GM06990 (cell line): Measurements from ENCODE around the gene MYO9A.

Source experiments
- DNase-seq: peaks from one replicate; pipeline ENCODE4 v3.0.0-alpha.2; 2011; ENCODE audit not compliant: insufficient read length; ENCODE audit errors: extremely low read depth
- H3K27me3 ChIP-seq: replicated peaks from 2 replicates; pipeline ENCODE4 v1.6.0; 2011; ENCODE audit warnings: low read length; ENCODE audit not compliant: control insufficient read depth, insufficient read depth
- H3K36me3 ChIP-seq: 2 replicates; pipeline ENCODE4 v1.5.1; 2011; ENCODE audit warnings: low read length; ENCODE audit not compliant: control insufficient read depth, insufficient read depth
- H3K4me3 ChIP-seq: replicated peaks from 2 replicates; pipeline ENCODE4 v1.5.1; 2011; ENCODE audit warnings: low read depth, mild to moderate bottlenecking, control low read depth, low read length
- CTCF ChIP-seq: IDR thresholded peaks from 2 replicates; pipeline ENCODE4 v1.5.1; 2011; ENCODE audit warnings: low read length, control low read depth, mild to moderate bottlenecking, inconsistent platforms; ENCODE audit not compliant: insufficient read depth, poor library complexity, severe bottlenecking

The MYO9A gene

GRCh38 chr15:71813723-71814470 is 304.1 kb downstream of the MYO9A start:
- Histone ChIP-seq H3K4me3 (no peak overlapping the region), H3K36me3 (no peaks in the 10 kb centered on the region), H3K27me3 (no peaks in the 10 kb centered on the region)
- DNase-seq = no peak
- TF ChIP-seq CTCF = no peak

- no peak for TF ChIP-seq CTCF
- Histone ChIP-seq H3K36me3 (no peaks in the 10 kb centered on the region), H3K4me3 (no peak overlapping the region), H3K27me3 (no peaks in the 10 kb centered on the region)
- no peak for DNase-seq
Observed at GRCh38 chr15:71812966-71813722, 304.8 kb downstream of the MYO9A start.

- Histone ChIP-seq H3K27me3 (no peaks in the 10 kb centered on the region), H3K4me3 (no peak overlapping the region), H3K36me3 (no peaks in the 10 kb centered on the region)
- no peak for DNase-seq
- TF ChIP-seq CTCF = no peak
Observed at GRCh38 chr15:71811752-71812735, 305.9 kb downstream of the MYO9A start.

- Histone ChIP-seq H3K27me3 (no peaks in the 10 kb centered on the region), H3K36me3 (no peaks in the 10 kb centered on the region), H3K4me3 (no peak overlapping the region)
- TF ChIP-seq CTCF = no peak
- no peak for DNase-seq
Observed at GRCh38 chr15:71811036-71811736, 306.8 kb downstream of the MYO9A start.
